HS-27A (cell line): ENCODE results near the gene MRPL42.

ENCODE experiments used
- DNase-seq: peaks from one replicate; pipeline ENCODE4 v3.0.0-alpha.2; 2012; ENCODE audit warnings: low read depth, missing footprints

Gene MRPL42

GRCh38 chr12:93500201-93500600 is 32.9 kb downstream of the MRPL42 start:
- no peak for DNase-seq

- no peak for DNase-seq
Observed at GRCh38 chr12:93500667-93501066, 33.4 kb downstream of the MRPL42 start.

DNA sequence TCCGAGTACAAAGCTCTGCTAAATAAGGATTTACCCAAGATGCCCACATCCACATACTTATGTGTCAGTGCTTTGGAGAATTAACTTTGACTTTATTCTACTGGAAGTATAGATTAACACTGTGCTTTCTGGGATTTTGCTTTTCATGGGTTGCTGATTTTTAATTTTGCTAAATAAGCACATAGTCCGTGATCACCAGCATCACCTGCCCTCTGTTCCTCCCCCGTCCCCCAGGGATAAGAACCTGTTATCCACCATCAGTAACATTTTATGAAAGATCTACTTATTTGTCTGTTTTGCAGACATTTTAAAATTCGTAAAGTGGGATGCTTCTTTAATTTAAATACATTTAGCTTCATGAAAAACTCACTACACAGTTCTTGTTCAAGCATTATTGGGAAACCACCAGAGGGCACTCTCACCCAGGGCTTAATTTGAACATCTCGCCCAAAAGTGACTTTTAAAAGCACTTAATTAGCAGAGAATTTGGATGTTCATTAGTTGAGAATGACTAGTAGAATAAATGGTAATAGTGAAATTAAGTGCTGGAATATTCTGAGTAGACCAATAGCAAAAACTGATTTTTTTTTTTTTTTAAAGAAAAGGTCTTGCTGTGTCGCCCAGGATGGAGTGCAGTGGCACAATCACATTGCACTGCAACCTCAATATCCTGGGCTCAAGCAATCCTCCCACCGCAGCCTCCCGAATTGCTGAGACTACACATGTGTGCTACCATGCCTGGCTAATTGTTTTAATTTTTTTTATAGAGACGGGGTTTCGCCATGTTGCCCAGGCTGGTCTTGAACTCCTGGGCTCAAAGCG is 35.7 kb downstream of the MRPL42 start:
- no peak for DNase-seq

- no peak for DNase-seq
Observed at GRCh38 chr12:93507165-93507564, 39.9 kb downstream of the MRPL42 start.

DNA sequence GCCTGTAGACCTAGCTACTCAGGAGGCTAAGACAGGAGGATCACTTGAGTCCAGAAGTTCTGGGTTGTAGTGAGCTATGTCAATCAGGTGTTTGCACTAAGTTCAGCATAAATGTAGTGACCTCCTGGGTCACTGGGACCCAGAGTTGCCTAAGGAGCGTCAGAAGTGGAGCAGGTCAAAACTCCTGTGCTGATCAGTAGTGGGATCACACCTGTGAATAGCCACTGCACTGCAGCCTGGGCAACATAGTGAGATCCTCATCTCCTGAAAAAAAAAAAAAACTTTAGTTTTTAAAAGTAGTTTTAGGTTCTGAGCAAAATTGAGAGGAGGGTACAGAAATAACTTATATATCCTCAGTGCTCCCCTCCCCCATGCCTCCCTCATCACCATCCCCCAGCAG is 42.2 kb downstream of the MRPL42 start:
- no peak for DNase-seq

DNA sequence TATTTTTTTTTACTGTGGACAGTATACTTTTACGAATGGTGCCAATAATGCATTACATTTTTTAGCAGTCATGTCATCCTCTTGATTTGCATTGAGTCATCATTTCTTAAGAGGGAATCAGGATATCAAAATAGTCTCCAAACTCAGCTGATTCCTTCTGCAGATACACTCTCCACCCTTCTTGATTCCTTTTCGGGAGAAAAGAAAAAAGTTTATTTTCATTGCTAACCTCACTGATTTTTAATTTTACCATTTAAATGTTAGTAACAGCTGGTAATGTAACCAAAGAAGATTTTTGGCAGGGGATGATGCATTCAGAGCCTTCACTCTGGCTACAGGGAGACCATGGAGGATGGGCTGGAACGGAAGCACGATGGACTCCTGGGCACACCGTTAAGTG is 47.5 kb downstream of the MRPL42 start:
- peak; percentile 57 for DNase-seq

DNA sequence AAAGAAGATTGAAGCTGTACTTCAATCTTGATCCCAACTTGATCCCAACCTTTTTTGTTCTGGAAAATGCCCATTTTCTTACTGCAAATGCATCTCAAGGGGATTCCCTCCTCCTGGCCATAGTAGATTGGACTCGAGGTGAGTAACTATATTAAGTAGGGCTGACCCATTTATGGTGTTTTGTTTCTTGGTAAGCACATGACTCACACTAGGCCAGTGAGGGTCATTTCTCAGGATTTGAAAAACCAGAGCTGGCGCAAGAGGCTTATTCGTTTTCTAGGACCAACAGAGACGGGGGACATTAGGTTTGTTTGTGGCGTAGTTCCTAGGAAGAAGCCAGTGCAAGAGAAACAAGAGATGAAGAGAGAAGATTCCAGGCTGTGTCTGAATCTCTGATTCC is 51.4 kb downstream of the MRPL42 start:
- DNase-seq = no peak

DNA sequence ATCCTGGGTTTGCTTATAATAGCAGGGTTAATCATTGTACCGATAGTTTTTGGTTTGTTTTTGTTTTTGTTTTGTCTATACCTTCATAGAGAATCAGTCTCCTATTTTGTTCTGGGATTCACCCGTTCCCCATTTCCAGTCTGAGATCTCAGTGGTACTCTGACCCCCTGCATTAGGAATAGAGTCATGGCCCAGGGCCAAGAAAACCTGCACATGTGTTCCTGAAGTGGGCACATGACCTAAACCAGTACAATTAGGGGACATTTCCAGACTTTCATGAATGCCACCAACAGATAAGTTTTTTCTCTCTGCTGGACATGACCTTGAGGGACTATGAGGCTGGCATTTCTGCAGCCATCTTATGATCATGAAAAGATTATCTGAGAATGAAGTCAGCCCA is 52.5 kb downstream of the MRPL42 start:
- DNase-seq = no peak

DNA sequence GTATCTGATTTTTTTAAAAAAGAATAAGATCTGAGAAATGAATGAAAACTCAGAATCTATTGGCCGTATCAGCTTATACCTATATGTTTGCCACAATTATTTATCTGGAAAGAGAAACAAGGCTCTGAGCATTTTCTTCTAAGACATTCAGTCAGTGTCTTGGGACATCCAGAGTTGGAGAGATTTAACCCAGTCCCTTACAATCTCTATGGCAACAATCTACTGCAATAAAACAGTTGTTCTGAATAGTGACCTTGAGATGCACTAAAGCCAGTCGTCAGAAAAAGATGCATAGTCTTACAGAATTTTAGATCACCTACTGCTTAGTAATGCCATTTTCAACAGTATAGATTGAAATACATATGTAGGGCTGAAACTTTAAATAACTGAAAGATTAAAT is 53.1 kb downstream of the MRPL42 start:
- no peak for DNase-seq

DNA sequence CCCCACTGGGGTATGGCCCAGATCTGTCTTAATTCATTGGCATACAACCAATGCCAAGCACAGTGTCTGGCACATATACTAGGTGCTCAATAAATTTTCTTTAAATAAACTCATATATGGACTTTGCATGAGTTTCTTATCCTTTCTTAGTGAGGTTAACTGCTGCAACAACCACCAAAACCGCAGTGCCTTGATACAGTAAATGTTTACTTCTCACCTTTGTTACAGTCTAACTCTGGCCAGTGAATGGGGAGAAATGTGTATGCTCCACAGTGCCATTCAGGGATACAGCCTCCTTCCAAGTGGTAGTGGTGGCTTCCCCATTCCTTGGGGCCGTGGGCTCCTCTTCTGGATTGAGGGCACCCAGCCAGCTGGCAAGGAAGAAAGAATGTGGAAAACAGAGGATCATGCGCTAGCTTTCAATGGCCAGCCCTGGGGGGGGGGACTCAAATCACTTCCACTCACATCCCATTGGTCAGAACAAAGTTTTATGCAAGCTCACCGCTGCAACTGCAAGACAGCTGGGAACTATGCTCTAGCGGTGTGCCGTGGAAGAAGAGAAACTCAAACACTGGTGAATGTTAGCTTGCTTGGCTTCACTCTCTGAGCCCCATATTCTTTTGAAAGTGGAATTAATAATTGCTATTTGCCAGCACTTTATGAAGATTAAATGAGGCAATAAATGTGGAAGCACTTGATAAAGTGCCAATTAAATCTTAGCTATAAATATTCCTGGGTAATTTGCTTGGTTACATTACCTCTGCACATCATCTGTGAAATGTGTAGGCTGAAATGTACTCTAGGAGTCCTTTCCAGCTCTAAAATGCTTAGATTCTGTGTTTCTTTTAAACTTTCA is 54.1 kb downstream of the MRPL42 start:
- DNase-seq = no peak

GRCh38 chr12:93524386-93525133 is 57.2 kb downstream of the MRPL42 start:
- DNase-seq = no peak

DNA sequence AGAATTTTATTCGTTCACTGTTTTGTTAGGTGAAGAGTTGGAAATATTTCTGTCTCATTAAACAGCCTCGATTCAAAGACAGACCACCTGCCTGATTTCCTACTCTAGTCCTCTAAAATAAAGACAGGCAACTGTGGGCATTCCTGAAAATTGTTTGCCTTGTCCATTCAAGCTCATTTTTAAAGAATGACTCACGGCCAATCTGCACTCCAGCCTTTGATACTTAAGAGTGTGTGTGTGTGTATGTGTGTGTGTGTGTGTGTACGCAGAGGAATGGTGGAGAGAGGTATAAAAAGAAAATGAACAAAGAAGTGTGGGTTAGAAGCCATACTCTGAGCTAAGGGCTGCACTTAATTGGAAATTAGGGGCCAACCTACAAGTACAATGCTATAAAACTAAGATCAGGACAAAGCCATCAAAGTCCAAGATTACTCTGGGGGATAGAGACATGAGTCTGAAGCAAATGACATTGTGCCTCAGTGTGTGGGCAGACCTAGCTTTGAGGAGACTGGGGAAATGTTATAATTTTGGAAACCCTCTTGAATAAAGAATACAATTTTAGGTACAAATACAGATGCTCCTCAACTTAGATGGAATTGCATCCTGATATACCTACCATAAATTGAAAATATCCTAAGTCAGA is 59.6 kb downstream of the MRPL42 start:
- peak; percentile 71 for DNase-seq

- DNase-seq = no peak
Observed at GRCh38 chr12:93530358-93530757, 63.0 kb downstream of the MRPL42 start.

GRCh38 chr12:93533310-93533709 is 66.0 kb downstream of the MRPL42 start:
- no peak for DNase-seq

DNA sequence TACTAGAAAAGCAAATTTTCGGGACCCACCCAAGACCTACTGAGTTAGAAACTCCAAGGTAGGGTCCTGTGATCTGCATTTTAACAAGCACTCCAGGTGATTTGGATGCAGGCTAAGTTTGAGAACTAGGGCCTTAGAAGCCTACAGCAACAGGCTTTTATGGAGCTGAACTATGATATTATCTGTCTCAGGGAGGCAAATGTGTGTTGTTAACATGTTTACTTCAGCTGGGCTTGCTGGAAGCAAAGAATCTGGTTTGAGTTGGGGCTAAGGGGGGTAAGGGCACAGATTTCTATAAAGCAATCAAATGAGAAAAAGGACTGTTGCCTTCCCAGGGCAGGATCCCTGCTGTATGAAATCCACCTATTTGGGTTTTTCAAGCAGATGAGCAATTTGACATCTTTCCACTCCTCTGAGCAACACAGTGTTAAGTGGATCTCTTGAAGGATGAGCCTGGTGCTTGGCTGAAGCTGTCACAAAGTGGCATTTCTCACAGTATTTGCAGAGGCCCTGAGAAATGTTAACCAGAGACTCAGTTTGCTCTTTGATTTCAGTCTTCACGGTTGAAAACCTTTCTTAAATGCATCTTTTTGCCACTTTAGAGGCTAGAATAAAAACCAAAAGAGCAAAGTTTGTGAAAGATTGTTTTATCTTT is 68.9 kb downstream of the MRPL42 start:
- DNase-seq = no peak

- no peak for DNase-seq
Observed at GRCh38 chr12:93536766-93537488, 69.6 kb downstream of the MRPL42 start.

DNA sequence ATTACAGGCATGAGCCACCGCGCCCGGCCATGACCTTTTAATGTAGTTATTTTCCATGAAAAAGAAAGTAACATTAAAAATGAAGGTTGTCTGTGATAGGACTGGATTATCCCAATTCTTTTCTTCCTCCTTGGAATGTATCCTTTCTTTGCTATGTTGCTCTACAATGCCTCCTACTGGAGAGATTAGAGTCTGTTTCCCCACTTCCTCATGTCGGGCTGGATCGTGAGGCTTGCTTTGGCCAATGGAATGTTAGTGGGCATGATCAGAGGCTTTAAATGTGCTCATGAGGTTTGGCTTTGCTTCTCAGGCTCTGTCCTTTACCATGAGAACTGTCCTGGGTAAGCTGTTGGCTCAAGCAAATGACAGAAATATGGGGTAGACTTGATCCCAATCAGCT is 70.5 kb downstream of the MRPL42 start:
- DNase-seq = no peak

DNA sequence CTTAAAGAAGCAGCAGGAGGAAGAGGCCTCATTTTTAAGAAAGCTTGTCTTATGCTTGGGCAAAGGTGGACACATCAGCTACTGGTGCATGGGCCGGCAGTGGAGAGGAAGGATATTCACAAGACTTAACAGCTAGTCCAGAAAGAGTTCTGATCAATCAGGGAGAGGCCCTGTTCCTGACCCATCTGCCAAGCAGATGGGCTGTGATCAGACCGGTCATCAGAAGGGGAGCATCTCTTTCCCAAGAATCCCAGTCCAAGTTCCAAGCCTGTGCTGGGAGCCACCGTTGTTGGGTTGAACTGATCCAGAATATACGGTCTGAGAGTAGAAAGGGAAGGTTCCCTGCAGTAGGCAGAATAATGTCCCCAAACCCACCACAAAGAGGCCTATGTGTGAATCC is 72.5 kb downstream of the MRPL42 start:
- no peak for DNase-seq

DNA sequence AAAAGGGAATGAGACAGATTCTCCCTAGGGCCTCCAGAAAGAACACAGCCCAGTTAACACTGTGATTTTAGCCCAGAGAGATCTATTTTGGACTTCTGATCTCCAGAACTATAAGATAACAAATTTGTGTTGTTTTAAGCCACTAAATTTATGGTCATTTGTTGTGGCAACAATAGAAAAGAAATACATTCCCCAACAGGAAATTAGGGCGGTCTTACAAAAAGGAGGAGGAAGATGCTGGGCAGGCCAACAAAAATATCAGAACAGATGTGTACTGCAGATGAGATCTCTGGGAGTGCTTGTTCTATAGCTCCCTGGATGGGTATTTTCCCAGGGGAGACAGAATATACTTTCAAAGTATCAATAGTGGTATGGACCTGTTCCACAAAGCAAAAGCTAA is 73.2 kb downstream of the MRPL42 start:
- no peak for DNase-seq

DNA sequence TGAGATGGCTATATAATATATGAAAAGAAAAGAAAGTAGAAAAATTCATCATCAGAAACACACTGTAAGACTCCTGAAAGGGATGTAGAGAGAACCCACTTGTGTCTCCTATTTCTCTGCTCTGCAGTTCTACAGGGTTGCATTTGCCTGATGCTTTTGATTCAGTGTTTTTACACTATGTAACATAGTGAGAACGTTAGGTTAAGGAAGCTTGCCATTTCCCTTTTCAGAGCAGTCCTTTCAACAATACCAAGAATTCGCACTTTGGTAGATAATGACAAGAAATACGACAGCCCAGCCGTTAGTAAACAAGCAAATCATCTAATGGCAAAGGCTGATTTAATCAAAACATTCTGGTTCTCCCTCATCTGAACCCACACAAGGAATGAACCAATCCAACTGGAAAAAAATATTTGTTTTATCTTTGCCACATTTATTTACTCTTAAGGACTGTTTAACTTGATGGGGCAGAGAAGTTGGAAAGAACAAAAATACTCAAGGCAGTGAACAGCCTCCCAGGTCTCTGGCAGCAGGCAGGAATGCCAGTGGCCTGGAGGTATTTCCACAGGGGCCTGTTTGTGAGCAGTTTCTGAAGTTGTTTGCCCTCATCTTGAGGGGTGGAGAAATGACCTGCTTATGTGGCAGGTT is 74.4 kb downstream of the MRPL42 start:
- DNase-seq = no peak
